Hepatocyte (in vitro differentiated cells): ENCODE results near the gene EPHB6. TPM values are rescaled to one million over a fixed set of nuclear protein-coding genes. Genes with fewer than 3 reads are reported as not detected.

ENCODE experiments used
- DNase-seq: peaks from one replicate; pipeline ENCODE4 v3.0.0-alpha.2; 2016; ENCODE audit warnings: low spot score
- H2AFZ ChIP-seq: fragments of 200-600 bp; sonication (generic); 2 replicates; pipeline ENCODE4 v1.6.0; 2016; ENCODE audit warnings: antibody characterized with exemption, mild to moderate bottlenecking
- H3K27ac ChIP-seq: fragments of 200-600 bp; sonication (generic); 2 replicates; pipeline ENCODE4 v1.5.1; 2016; ENCODE audit warnings: mild to moderate bottlenecking
- H3K27me3 ChIP-seq: fragments of 200-600 bp; sonication (generic); 2 replicates; pipeline ENCODE4 v1.6.1; 2016
- H3K36me3 ChIP-seq: fragments of 200-600 bp; sonication (generic); replicated peaks from 2 replicates; pipeline ENCODE4 v1.5.1; 2016; ENCODE audit warnings: low read depth; ENCODE audit not compliant: insufficient read depth
- H3K4me1 ChIP-seq: fragments of 200-600 bp; sonication (generic); 2 replicates; pipeline ENCODE4 v1.5.1; 2016; ENCODE audit warnings: mild to moderate bottlenecking, moderate library complexity; ENCODE audit not compliant: insufficient read depth
- H3K4me2 ChIP-seq: fragments of 200-600 bp; sonication (generic); 2 replicates; pipeline ENCODE4 v1.6.0; 2016
- H3K4me3 ChIP-seq: fragments of 200-600 bp; sonication (generic); 2 replicates; pipeline ENCODE4 v1.5.1; 2016; ENCODE audit warnings: mild to moderate bottlenecking
- H3K79me2 ChIP-seq: fragments of 200-600 bp; sonication (generic); 2 replicates; pipeline ENCODE4 v1.6.0; 2017; ENCODE audit warnings: mild to moderate bottlenecking
- H3K9me2 ChIP-seq: fragments of 200-600 bp; sonication (generic); replicated peaks from 2 replicates; pipeline ENCODE4 v1.6.0; 2017; ENCODE audit warnings: mild to moderate bottlenecking; ENCODE audit not compliant: insufficient read depth
- H3K9me3 ChIP-seq: fragments of 200-600 bp; sonication (generic); 2 replicates; pipeline ENCODE4 v1.5.1; 2016; ENCODE audit warnings: low read depth, mild to moderate bottlenecking
- H4K20me1 ChIP-seq: fragments of 200-600 bp; sonication (generic); 2 replicates; pipeline ENCODE4 v1.6.0; 2016; ENCODE audit warnings: mild to moderate bottlenecking; ENCODE audit not compliant: insufficient read depth, poor library complexity, severe bottlenecking
- CTCF ChIP-seq: fragments of 200-600 bp; sonication (generic); IDR thresholded peaks from 2 replicates; pipeline ENCODE4 v1.5.1; 2016; ENCODE audit warnings: antibody characterized with exemption, mild to moderate bottlenecking; ENCODE audit not compliant: poor library complexity
- EZH2 ChIP-seq: fragments of 200-600 bp; sonication (generic); IDR thresholded peaks from 2 replicates; pipeline ENCODE4 v1.6.1; 2016; ENCODE audit warnings: antibody characterized with exemption, mild to moderate bottlenecking, borderline replicate concordance
- EZH2phosphoT487 ChIP-seq: fragments of 200-600 bp; sonication (generic); IDR thresholded peaks from one replicate; pipeline ENCODE4 v1.6.1; 2018; ENCODE audit warnings: antibody characterized with exemption, mild to moderate bottlenecking, low read depth, moderate library complexity; ENCODE audit not compliant: unreplicated experiment, severe bottlenecking
- WGBS: methylation state at CpG from one replicate; pipeline ENCODE4 v1.1.6; 2016; ENCODE audit warnings: low lambda C conversion rate; ENCODE audit errors: missing lambda C conversion rate; 5-methylcytosine and 5-hydroxymethylcytosine counted together
- polyA plus RNA-seq: library from polyadenylated mRNA; unstranded; fragments of >200 nt; fragmentation: Nextera tagmentation; extraction: Ambion mirVana; gene quantifications from 2 replicates; pipeline ENCODE4 v1.2.1, GENCODE V29; 2016
- total RNA-seq: library from RNA; depleted of rRNA; stranded (reverse); fragments of >200 nt; gene quantifications from 2 replicates; pipeline ENCODE4 v1.2.3, GENCODE V29; 2014

The EPHB6 gene
- total and polyA plus RNA-seq, 2 experiments from 2014 or later, result 14.8 to 29.6 TPM

- Histone ChIP-seq H3K27me3 (no peaks in the 10 kb centered on the region), H3K4me2 (no peak overlapping the region), H2AFZ (no peak overlapping the region), H3K4me1 (peaks cover 22% of the 10 kb centered on the region), H3K4me3 (no peak overlapping the region), H3K27ac (no peak overlapping the region), H4K20me1 (no peaks in the 10 kb centered on the region), H3K9me3 (no peaks in the 10 kb centered on the region), H3K9me2 (no peaks in the 10 kb centered on the region), H3K79me2 (no peaks in the 10 kb centered on the region), H3K36me3 (no peaks in the 10 kb centered on the region)
- DNase-seq, result no peak
- 80% methylated on average over 3 of the region's 3 CpGs for WGBS
- TF ChIP-seq EZH2phosphoT487 (no peak), EZH2 (no peak), CTCF (no peak)
Measured at GRCh38 chr7:142896151-142896550, 41.3 kb downstream of the EPHB6 start.

- Histone ChIP-seq H3K4me2 (no peak overlapping the region), H3K9me2 (no peaks in the 10 kb centered on the region), H3K79me2 (no peaks in the 10 kb centered on the region), H2AFZ (no peak overlapping the region), H3K9me3 (no peaks in the 10 kb centered on the region), H3K27ac (no peak overlapping the region), H3K4me1 (peaks cover 22% of the 10 kb centered on the region), H4K20me1 (no peaks in the 10 kb centered on the region), H3K27me3 (no peaks in the 10 kb centered on the region), H3K4me3 (no peak overlapping the region), H3K36me3 (no peaks in the 10 kb centered on the region)
- 88% methylated on average over 1 of the region's 3 CpGs for WGBS
- no peak for DNase-seq
- no peak for TF ChIP-seq CTCF
- TF ChIP-seq EZH2phosphoT487, result no peak
- no peak for TF ChIP-seq EZH2
Measured at GRCh38 chr7:142896741-142897379, 42.0 kb downstream of the EPHB6 start.

GRCh38 chr7:142897691-142898090, 42.8 kb downstream of the EPHB6 start:
- no peak for DNase-seq
- H3K4me3 ChIP-seq, result no peak overlapping the region
- no peaks in the 10 kb centered on the region for H3K9me3 ChIP-seq
- no peak overlapping the region for H2AFZ ChIP-seq
- peaks cover 22% of the 10 kb centered on the region for H3K4me1 ChIP-seq
- H3K9me2 ChIP-seq, result no peaks in the 10 kb centered on the region
- WGBS, result 97% methylated on average over 7 of the region's 7 CpGs
- no peak overlapping the region for H3K27ac ChIP-seq
- H3K4me2 ChIP-seq, result no peak overlapping the region
- no peaks in the 10 kb centered on the region for H4K20me1 ChIP-seq
- TF ChIP-seq EZH2, result no peak
- TF ChIP-seq EZH2phosphoT487, result no peak
- no peak for TF ChIP-seq CTCF
- H3K79me2 ChIP-seq, result no peaks in the 10 kb centered on the region
- H3K27me3 ChIP-seq, result no peaks in the 10 kb centered on the region
- H3K36me3 ChIP-seq, result no peaks in the 10 kb centered on the region
